HG02763 (cell line): ENCODE measurements around the gene MED9.
"Not testable (repeated sequence)": the region's sequence is repeated elsewhere in the genome, so short reads cannot be mapped to it uniquely, and the experiment has no call there.

Experiments used
- ATAC-seq: cut with Tn5 transposase; IDR thresholded peaks from one replicate; pipeline ENCODE4 v1.9.1; 2021; ENCODE audit warnings: mild to moderate bottlenecking, moderate library complexity; ENCODE audit not compliant: unreplicated experiment

MED9 gene

GRCh38 chr17:17454700-17455099 lies 22.1 kb upstream of the MED9 start:
- not testable (repeated sequence) for ATAC-seq

GRCh38 chr17:17455173-17455572 lies 21.6 kb upstream of the MED9 start:
- ATAC-seq, result no peak

GRCh38 chr17:17456251-17456650 lies 20.5 kb upstream of the MED9 start:
- ATAC-seq, result no peak

GRCh38 chr17:17457680-17458079 lies 19.1 kb upstream of the MED9 start:
- no peak for ATAC-seq

- no peak for ATAC-seq
Observed at GRCh38 chr17:17460038-17460437, 16.8 kb upstream of the MED9 start.

- ATAC-seq, result no peak
Observed at GRCh38 chr17:17462048-17462824, 14.6 kb upstream of the MED9 start.

GRCh38 chr17:17463821-17464220 lies 13.0 kb upstream of the MED9 start:
- no peak for ATAC-seq

- ATAC-seq, result not testable (repeated sequence)
Observed at GRCh38 chr17:17465878-17466277, 10.9 kb upstream of the MED9 start.

GRCh38 chr17:17466511-17466910 lies 10.3 kb upstream of the MED9 start:
- no peak for ATAC-seq

GRCh38 chr17:17467016-17467415 lies 9.8 kb upstream of the MED9 start:
- ATAC-seq, result no peak

GRCh38 chr17:17467720-17468119 lies 9.1 kb upstream of the MED9 start:
- ATAC-seq, result no peak

- no peak for ATAC-seq
Observed at GRCh38 chr17:17468217-17469010, 8.4 kb upstream of the MED9 start.

GRCh38 chr17:17469358-17469757 lies 7.4 kb upstream of the MED9 start:
- no peak for ATAC-seq

GRCh38 chr17:17469996-17470395 lies 6.8 kb upstream of the MED9 start:
- ATAC-seq, result no peak

- ATAC-seq, result no peak
Observed at GRCh38 chr17:17472333-17472920, 4.4 kb upstream of the MED9 start.

- no peak for ATAC-seq
Observed at GRCh38 chr17:17474341-17474740, 2.5 kb upstream of the MED9 start.

- ATAC-seq, result no peak
Observed at GRCh38 chr17:17479209-17479608, 2.4 kb downstream of the MED9 start.

GRCh38 chr17:17480593-17481148 lies 3.9 kb downstream of the MED9 start:
- ATAC-seq, result no peak

GRCh38 chr17:17481860-17482259 lies 5.1 kb downstream of the MED9 start:
- no peak for ATAC-seq

- no peak for ATAC-seq
Observed at GRCh38 chr17:17484451-17484899, 7.7 kb downstream of the MED9 start.

GRCh38 chr17:17485420-17485819 lies 8.6 kb downstream of the MED9 start:
- no peak for ATAC-seq
